Fibroblast of villous mesenchyme (primary cell): ENCODE measurements around the gene POF1B. TPM values are rescaled to one million over a fixed set of nuclear protein-coding genes. Genes with fewer than 3 reads are reported as not detected.

ENCODE experiments used
- total RNA-seq: library from RNA; depleted of rRNA; stranded (reverse); fragments of >200 nt; gene quantifications from 2 replicates; pipeline ENCODE4 v1.2.3, GENCODE V29; 2012

POF1B gene
- total RNA-seq, 1 donor = not detected

Other genes starting within 250 kb of the POF1B start
- gene SATL1, start 135.9 kb downstream of the POF1B start, total RNA-seq = under 0.01 TPM in 1 of 2 replicates, not detected in the other
- gene ZNF711, start 135.7 kb downstream of the POF1B start, total RNA-seq = 0.32 and 0.86 TPM in 2 replicates